Upper lobe of left lung (tissue), 6 donors: ENCODE measurements around the gene TP73. TPM values are rescaled to one million over a fixed set of nuclear protein-coding genes. Genes with fewer than 3 reads are reported as not detected.

ENCODE experiments used
- ATAC-seq, 2 donors: fragments of 200-7000 bp; cut with Tn5 transposase; one replicate each; pipeline ENCODE4 v1.9.1; 2022; ENCODE audit warnings: mild to moderate bottlenecking in 2 of 2, moderate library complexity in 2 of 2; ENCODE audit not compliant: low FRiP score in 2 of 2
- DNase-seq, 2 donors: peaks; one replicate each; pipeline ENCODE4 v3.0.0-alpha.2; 2019 to 2020
- H3K27ac ChIP-seq, 4 donors: fragments of 200-600 bp; sonication (generic); one replicate each; pipeline ENCODE4 v1.5.1; 2016 to 2019
- H3K27me3 ChIP-seq, 4 donors: fragments of 200-600 bp; sonication (generic); one replicate each; pipeline ENCODE4 v1.5.1; 2017 to 2019
- H3K36me3 ChIP-seq, 4 donors: fragments of 200-600 bp; sonication (generic); one replicate each; pipeline ENCODE4 v1.5.1; 2016 to 2019
- H3K4me1 ChIP-seq, 4 donors: fragments of 200-600 bp; sonication (generic); one replicate each; pipeline ENCODE4 v1.5.1; 2018 to 2019
- H3K4me3 ChIP-seq, 4 donors: fragments of 200-600 bp; sonication (generic); one replicate each; pipeline ENCODE4 v1.5.1; 2017 to 2019; ENCODE audit warnings: mild to moderate bottlenecking in 2 of 4, moderate library complexity in 1 of 4
- H3K9me3 ChIP-seq, 4 donors: fragments of 200-600 bp; sonication (generic); one replicate each; pipeline ENCODE4 v1.5.1; 2018 to 2019
- EP300 ChIP-seq, 4 donors: sonication (generic); formaldehyde crosslinking; IDR thresholded peaks; one replicate each; pipeline ENCODE4 v1.5.1; 2017; ENCODE audit warnings: antibody characterized with exemption in 4 of 4, control low read depth in 2 of 4
- POLR2A ChIP-seq, 4 donors: fragments of 450-650 bp; IDR thresholded peaks; one replicate each; pipeline ENCODE4 v1.5.1; 2016 to 2017; ENCODE audit warnings: antibody characterized with exemption in 4 of 4, mild to moderate bottlenecking in 2 of 4
- POLR2AphosphoS5 ChIP-seq, 2 donors: sonication (generic); formaldehyde crosslinking; IDR thresholded peaks; one replicate each; pipeline ENCODE4 v1.5.1; 2017; ENCODE audit warnings: antibody characterized with exemption in 2 of 2
- WGBS, 2 donors: methylation state at CpG; one replicate each; pipeline ENCODE4 v1.1.5; 2017 to 2018; 5-methylcytosine and 5-hydroxymethylcytosine counted together
- total RNA-seq, 6 donors: library from RNA; depleted of rRNA in 4 of 6; stranded (reverse); fragments of >200 nt in 4 of 6; gene quantifications; one replicate each; pipeline versions ENCODE4 v1.1.0 to v1.2.1, GENCODE V29; 2016 to 2021
- TF ChIP-seq, protein P1 (sequence below), 6 experiments: fragments of 450-650 bp in 4 of 6; fragments of 200-600 bp in 2 of 6; sonication (generic) in 2 of 6; IDR thresholded peaks; one replicate each; pipeline ENCODE4 v1.5.1; 2016 to 2019; ENCODE audit warnings: antibody characterized with exemption in 6 of 6
- donor health status: DM: no; HTN: no; CAD: no; lungs with moderate emphysema.
- donor health status: DM: no; HTN: yes; CAD: no; lungs with severe emphysema.

The TP73 gene
- total RNA-seq, 6 donors from 2014 or later: 0.77 to 9.8 (median 4.1) TPM

DNA sequence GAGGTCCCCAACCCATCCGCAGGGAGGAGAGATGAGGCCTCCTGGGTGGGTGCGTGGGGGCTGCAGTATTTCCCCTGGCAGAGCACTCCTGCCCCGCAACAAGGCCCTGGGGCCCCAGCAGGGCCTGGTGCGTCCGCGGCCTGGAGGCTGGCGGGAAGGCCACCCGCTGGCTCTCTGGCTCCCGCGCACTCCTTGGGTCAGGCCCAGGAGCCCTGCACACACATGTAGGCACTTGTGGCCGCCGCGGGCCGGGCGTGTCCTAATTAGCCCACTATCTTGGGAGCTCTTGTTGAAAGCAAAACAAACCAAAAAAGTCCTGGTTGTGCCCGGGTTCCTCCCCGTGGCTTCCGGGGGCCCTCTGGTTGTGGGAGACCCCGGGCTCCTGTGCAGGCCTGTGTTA, 50.2 kb downstream of the TP73 start:
- H3K9me3 ChIP-seq: no peaks in the 10 kb centered on the region
- no peak overlapping the region for H3K27ac ChIP-seq
- no peaks in the 10 kb centered on the region for H3K36me3 ChIP-seq
- TF ChIP-seq, protein P1, sequence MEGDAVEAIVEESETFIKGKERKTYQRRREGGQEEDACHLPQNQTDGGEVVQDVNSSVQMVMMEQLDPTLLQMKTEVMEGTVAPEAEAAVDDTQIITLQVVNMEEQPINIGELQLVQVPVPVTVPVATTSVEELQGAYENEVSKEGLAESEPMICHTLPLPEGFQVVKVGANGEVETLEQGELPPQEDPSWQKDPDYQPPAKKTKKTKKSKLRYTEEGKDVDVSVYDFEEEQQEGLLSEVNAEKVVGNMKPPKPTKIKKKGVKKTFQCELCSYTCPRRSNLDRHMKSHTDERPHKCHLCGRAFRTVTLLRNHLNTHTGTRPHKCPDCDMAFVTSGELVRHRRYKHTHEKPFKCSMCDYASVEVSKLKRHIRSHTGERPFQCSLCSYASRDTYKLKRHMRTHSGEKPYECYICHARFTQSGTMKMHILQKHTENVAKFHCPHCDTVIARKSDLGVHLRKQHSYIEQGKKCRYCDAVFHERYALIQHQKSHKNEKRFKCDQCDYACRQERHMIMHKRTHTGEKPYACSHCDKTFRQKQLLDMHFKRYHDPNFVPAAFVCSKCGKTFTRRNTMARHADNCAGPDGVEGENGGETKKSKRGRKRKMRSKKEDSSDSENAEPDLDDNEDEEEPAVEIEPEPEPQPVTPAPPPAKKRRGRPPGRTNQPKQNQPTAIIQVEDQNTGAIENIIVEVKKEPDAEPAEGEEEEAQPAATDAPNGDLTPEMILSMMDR (IDR thresholded peaks at IDR 0.05): no peak
- TF ChIP-seq EP300 (IDR thresholded peaks at IDR 0.05): no peak
- no peak for TF ChIP-seq POLR2A (IDR thresholded peaks at IDR 0.05)
- TF ChIP-seq POLR2AphosphoS5 (IDR thresholded peaks at IDR 0.05): no peak
- ATAC-seq: no peak
- peaks cover 0 to 2% (median 0%) of the 10 kb centered on the region in 4 donors for H3K27me3 ChIP-seq
- H3K4me1 ChIP-seq: no peaks in the 10 kb centered on the region
- WGBS, 2 donors: 76 to 100% methylated on average over 1 to 18 of the region's 19 CpGs
- DNase-seq: peak in 1 of 2 donors; percentile 80
- H3K4me3 ChIP-seq: no peak overlapping the region

DNA sequence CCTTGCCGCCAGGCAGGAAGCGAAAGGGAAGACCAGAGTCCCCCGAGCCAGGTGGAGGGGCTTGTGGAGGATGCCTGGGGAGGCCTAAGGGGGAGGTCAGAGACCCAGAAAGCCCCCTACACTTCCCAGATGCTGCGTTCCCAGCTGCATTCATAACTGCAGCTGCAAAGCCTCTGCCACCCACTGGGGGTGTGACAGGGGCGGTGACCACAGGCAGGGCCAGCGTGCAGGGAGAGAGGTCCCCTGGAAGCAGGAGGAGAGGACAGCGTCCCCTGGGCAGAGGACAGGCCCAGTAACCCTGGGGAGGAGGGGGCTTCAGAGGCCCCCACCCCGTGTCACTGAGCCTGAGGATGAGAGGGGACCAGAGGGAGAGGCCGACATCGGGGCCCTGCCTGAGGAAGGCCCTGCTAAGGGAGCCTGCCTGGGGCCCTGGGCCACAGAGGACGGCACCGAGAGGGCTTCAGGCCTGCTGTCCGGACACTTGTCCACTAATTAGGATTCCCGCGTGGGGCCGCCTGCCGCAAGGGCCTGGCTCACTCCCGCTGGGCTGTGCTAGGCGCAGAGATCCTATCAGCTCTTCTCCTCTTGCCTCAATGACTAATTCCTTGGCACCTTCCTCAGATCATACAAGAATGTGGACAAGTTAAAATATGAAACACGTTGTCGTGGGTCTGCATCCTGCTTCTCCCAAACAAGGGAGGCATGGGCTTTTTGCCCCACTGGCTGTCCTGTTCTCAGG, 50.8 kb downstream of the TP73 start:
- no peaks in the 10 kb centered on the region for H3K9me3 ChIP-seq
- 66 to 77% methylated on average over 8 to 18 of the region's 21 CpGs for WGBS, 2 donors
- H3K27ac ChIP-seq: no peak overlapping the region
- H3K36me3 ChIP-seq: no peaks in the 10 kb centered on the region
- TF ChIP-seq EP300 (IDR thresholded peaks at IDR 0.05) (no peak), POLR2A (IDR thresholded peaks at IDR 0.05) (no peak), POLR2AphosphoS5 (IDR thresholded peaks at IDR 0.05) (no peak)
- TF ChIP-seq, protein P1 (IDR thresholded peaks at IDR 0.05): no peak
- DNase-seq: peak in 1 of 2 donors; percentile 65
- ATAC-seq: peak in 1 of 2 donors; percentile 4
- no peaks in the 10 kb centered on the region for H3K4me1 ChIP-seq
- no peak overlapping the region for H3K4me3 ChIP-seq
- H3K27me3 ChIP-seq: peaks cover 0 to 3% (median 0%) of the 10 kb centered on the region in 4 donors

DNA sequence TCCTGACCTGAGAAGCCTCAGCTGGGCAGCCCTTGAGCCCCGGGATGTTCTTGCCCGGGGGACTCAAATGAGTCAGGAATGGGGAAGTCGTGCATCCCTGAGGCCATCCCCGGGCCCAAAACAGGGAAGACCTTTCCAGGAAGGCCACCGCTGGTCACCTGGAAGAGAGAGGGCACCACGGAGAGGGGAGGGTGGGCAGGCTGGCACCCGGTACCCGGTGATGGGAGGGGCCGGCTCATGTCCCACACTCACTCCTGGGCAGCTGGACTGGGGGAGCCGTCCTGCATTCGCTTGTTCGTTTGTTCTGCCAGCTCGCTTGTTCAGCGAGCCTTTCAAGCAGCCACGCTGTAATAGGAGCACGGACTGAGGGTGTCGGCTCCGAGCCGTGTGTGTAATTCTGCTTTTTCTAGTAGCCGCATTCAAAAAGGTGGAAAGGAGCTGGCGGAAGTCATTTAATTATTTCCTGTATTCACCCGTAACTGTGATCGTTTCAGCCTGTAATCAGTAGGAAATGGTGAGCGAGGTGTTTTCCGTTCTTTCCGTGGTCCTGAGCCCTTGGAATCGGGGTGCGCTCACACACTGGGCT, 51.6 kb downstream of the TP73 start:
- Histone ChIP-seq H3K9me3 (no peaks in the 10 kb centered on the region), H3K27me3 (peaks cover 0 to 3% (median 0%) of the 10 kb centered on the region in 4 donors), H3K4me1 (no peaks in the 10 kb centered on the region), H3K36me3 (no peaks in the 10 kb centered on the region), H3K4me3 (no peak overlapping the region), H3K27ac (no peak overlapping the region)
- DNase-seq: peak in 1 of 2 donors; percentile 42
- 65 to 72% methylated on average over 22 to 28 of the region's 28 CpGs for WGBS, 2 donors
- no peak for ATAC-seq
- TF ChIP-seq, protein P1 (IDR thresholded peaks at IDR 0.05): no peak
- TF ChIP-seq EP300 (IDR thresholded peaks at IDR 0.05) (no peak), POLR2A (IDR thresholded peaks at IDR 0.05) (no peak), POLR2AphosphoS5 (IDR thresholded peaks at IDR 0.05) (no peak)

DNA sequence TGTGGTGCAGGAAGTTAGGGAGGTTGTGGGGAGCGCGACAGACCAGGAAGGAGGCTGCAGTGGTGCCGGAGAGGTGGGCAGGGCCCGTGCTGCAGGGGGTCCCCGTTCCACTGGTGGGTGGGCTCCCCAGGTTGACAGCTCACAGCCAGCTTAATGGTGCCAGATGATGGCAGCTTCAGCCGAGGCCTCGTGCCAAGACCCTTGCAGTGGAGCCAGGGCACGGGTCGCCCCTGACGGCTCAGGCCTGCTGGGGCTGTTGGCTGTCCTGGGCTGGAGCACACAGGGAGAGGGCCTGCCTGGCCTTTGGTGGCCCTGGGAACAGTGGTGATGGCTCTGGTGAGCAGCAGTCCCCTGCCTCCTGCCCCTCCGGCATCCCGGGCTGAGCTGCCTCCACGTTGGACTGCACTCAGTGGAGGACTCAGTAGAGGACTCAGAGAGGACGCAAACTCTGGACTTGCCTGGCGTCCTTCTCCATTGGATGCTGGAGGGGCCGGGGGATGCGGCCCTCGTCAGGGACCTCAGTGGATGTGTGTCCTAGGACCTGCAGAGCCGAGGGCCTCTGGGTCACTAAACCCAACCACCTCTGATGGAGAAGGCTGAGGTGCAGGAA, 53.1 kb downstream of the TP73 start:
- Histone ChIP-seq H3K27me3 (peaks cover 0 to 3% (median 0%) of the 10 kb centered on the region in 4 donors), H3K27ac (no peak overlapping the region), H3K4me1 (no peaks in the 10 kb centered on the region), H3K36me3 (no peaks in the 10 kb centered on the region), H3K4me3 (no peak overlapping the region), H3K9me3 (no peaks in the 10 kb centered on the region)
- no peak for ATAC-seq
- peak in 1 of 2 donors; percentile 75 for DNase-seq
- TF ChIP-seq POLR2AphosphoS5 (IDR thresholded peaks at IDR 0.05): no peak
- TF ChIP-seq, protein P1 (IDR thresholded peaks at IDR 0.05): no peak
- no peak for TF ChIP-seq EP300 (IDR thresholded peaks at IDR 0.05)
- no peak for TF ChIP-seq POLR2A (IDR thresholded peaks at IDR 0.05)
- 79 to 90% methylated on average over 9 to 15 of the region's 19 CpGs for WGBS, 2 donors
